Activated CD8-positive, alpha-beta memory T cell treated with anti-CD3 and anti-CD28 coated beads, Interleukin-2, amount 10 ng/mL, durations not matched to agents 7 days and 5 days (primary cell): ENCODE results near the gene RPL6. TPM values are rescaled to one million over a fixed set of nuclear protein-coding genes. Genes with fewer than 3 reads are reported as not detected.

ENCODE experiments used
- ATAC-seq: fragments of 150-1000 bp; cut with Tn5 transposase; one replicate; pipeline ENCODE4 v1.10.0; 2021; ENCODE audit warnings: moderate library complexity
- CTCF ChIA-PET: fragments of 350-600 bp; sonication (Branson Sonifier 250); formaldehyde crosslinking; loops from one replicate; lab custom pipeline; 2021; ENCODE audit warnings: antibody characterized with exemption; lab: Charles Lee
- DNase-seq: peaks from one replicate; pipeline ENCODE4 v3.0.0-alpha.2; 2020
- H3K27ac Mint-ChIP-seq: one replicate; pipeline ENCODE4 v1.8.0; 2021; ENCODE audit warnings: mild to moderate bottlenecking, mixed read lengths
- H3K27me3 Mint-ChIP-seq: one replicate; pipeline ENCODE4 v1.8.0; 2021; ENCODE audit warnings: mixed read lengths
- H3K36me3 Mint-ChIP-seq: one replicate; pipeline ENCODE4 v1.8.0; 2021; ENCODE audit warnings: mild to moderate bottlenecking, mixed read lengths
- H3K4me1 Mint-ChIP-seq: one replicate; pipeline ENCODE4 v1.8.0; 2021; ENCODE audit warnings: mixed read lengths
- H3K4me3 Mint-ChIP-seq: one replicate; pipeline ENCODE4 v1.8.0; 2021; ENCODE audit warnings: mild to moderate bottlenecking, moderate library complexity, mixed read lengths
- H3K9me3 Mint-ChIP-seq: one replicate; pipeline ENCODE4 v1.8.0; 2022; ENCODE audit warnings: low read depth, mixed read lengths
- total RNA-seq, 2 experiments: library from RNA; stranded (reverse); gene quantifications; one replicate each; pipeline ENCODE4 v1.2.3, GENCODE V29; 2021

The RPL6 gene
- total RNA-seq, 2 experiments from 2014 or later, result 778 to 1,078 TPM

GRCh38 chr12:112381883-112382796 is 27.3 kb downstream of the RPL6 start, which contains the start of gene HECTD4:
Gene HECTD4, minus strand, starts transcription at chr12:112382431. Its CDS starts 303 bp downstream, at chr12:112382128.
- ATAC-seq, result peak; percentile 98
- Mint-ChIP-seq H3K27me3 (no peaks in the 10 kb centered on the region), H3K4me1 (peaks cover 27% of the 10 kb centered on the region), H3K36me3 (no peaks in the 10 kb centered on the region), H3K27ac (peak within 1 kb of the TSS; percentile 84), H3K4me3 (peak within 1 kb of the TSS; percentile 81), H3K9me3 (no peaks in the 10 kb centered on the region)
- peak; percentile 96 for DNase-seq
- CTCF ChIA-PET, result interaction anchor here (0.6 to 2.3 kb wide), 3 partner anchors 11 to 437 kb away, joined by 3 to 13 read pairs (median 3); no protein-coding TSS in a partner anchor

- Mint-ChIP-seq H3K9me3 (no peaks in the 10 kb centered on the region), H3K4me1 (peaks cover 22% of the 10 kb centered on the region), H3K36me3 (no peaks in the 10 kb centered on the region), H3K4me3 (peak overlapping the region; percentile 81), H3K27me3 (no peaks in the 10 kb centered on the region), H3K27ac (peak overlapping the region; percentile 84)
- peak; percentile 56 for DNase-seq
- CTCF ChIA-PET, result interaction anchor here (0.6 to 1.1 kb wide), 2 partner anchors 10 to 436 kb away, joined by 3 read pairs; no protein-coding TSS in a partner anchor
- peak; percentile 32 for ATAC-seq
Observed at GRCh38 chr12:112381406-112381882, 28.0 kb downstream of the RPL6 start.

- Mint-ChIP-seq H3K27me3 (no peaks in the 10 kb centered on the region), H3K4me1 (peaks cover 21% of the 10 kb centered on the region), H3K27ac (peak overlapping the region; percentile 84), H3K9me3 (no peaks in the 10 kb centered on the region), H3K36me3 (no peaks in the 10 kb centered on the region), H3K4me3 (peak overlapping the region; percentile 81)
- no peak for DNase-seq
- CTCF ChIA-PET, result interaction anchor here (1.1 kb wide), 1 partner anchor 10 kb away, joined by 3 read pairs; no protein-coding TSS in a partner anchor
- ATAC-seq, result no peak
Observed at GRCh38 chr12:112380663-112381405, 28.6 kb downstream of the RPL6 start.

- CTCF ChIA-PET, result interaction anchor here (1.4 to 1.7 kb wide), 2 partner anchors 12 to 177 kb away, joined by 5 read pairs; no protein-coding TSS in a partner anchor
- no peak for ATAC-seq
- Mint-ChIP-seq H3K36me3 (no peaks in the 10 kb centered on the region), H3K27ac (no peak overlapping the region), H3K9me3 (no peaks in the 10 kb centered on the region), H3K4me3 (no peak overlapping the region), H3K4me1 (peaks cover 8% of the 10 kb centered on the region), H3K27me3 (no peaks in the 10 kb centered on the region)
- DNase-seq, result no peak
Observed at GRCh38 chr12:112375105-112375504, 34.3 kb downstream of the RPL6 start.

GRCh38 chr12:112374166-112374740 is 35.2 kb downstream of the RPL6 start:
- peaks cover 3% of the 10 kb centered on the region for H3K4me1 Mint-ChIP-seq
- DNase-seq (no peak), ATAC-seq (no peak)
- no peaks in the 10 kb centered on the region for H3K27me3 Mint-ChIP-seq
- no peaks in the 10 kb centered on the region for H3K36me3 Mint-ChIP-seq
- H3K4me3 Mint-ChIP-seq, result no peak overlapping the region
- H3K9me3 Mint-ChIP-seq, result no peaks in the 10 kb centered on the region
- H3K27ac Mint-ChIP-seq, result no peak overlapping the region
- CTCF ChIA-PET, result interaction anchor here (0.5 kb wide), 1 partner anchor 405 kb away, joined by 3 read pairs; no protein-coding TSS in a partner anchor

DNA sequence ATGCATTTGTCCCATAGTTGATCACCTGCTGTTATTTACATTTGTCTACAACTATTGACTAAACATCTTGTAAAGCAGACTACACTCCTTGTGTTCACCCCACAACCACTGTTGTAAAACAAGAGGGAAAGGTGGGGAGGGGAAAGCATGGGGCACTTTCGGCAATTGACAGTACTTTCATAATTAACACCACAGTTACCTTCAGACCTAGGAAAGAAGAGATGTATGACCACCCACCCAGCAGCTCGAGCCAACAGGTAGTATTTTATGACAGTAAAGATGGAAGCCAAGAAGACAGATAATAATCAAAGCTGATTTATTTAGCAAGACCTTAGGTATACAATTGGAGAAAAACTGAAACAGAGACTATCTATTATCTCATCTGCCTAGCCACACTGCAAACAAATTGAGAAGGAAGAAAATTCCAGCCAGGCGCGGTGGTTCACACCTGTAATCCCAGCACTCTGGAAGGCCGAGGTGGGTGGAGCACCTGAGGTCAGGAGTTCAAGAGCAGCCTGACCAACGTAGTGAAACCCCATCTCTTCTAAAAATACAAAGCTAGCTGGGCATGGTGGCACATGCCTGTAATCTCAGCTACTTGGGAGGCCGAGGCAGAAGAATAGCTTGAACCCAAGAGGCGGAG is 38.4 kb downstream of the RPL6 start:
- Mint-ChIP-seq H3K9me3 (no peaks in the 10 kb centered on the region), H3K36me3 (peaks cover 2% of the 10 kb centered on the region), H3K4me3 (no peak overlapping the region), H3K27ac (no peak overlapping the region), H3K27me3 (no peaks in the 10 kb centered on the region), H3K4me1 (peaks cover 3% of the 10 kb centered on the region)
- ATAC-seq (no peak), DNase-seq (no peak)
- CTCF ChIA-PET, result interaction anchor here (1.0 kb wide), 1 partner anchor 11 kb away, joined by 3 read pairs; the partner anchor contains the start of gene HECTD4

- DNase-seq (no peak), ATAC-seq (no peak)
- peaks cover 2% of the 10 kb centered on the region for H3K36me3 Mint-ChIP-seq
- H3K4me3 Mint-ChIP-seq, result no peak overlapping the region
- CTCF ChIA-PET, result no interaction called here
- no peak overlapping the region for H3K27ac Mint-ChIP-seq
- peaks cover 3% of the 10 kb centered on the region for H3K4me1 Mint-ChIP-seq
- H3K9me3 Mint-ChIP-seq, result no peaks in the 10 kb centered on the region
- no peaks in the 10 kb centered on the region for H3K27me3 Mint-ChIP-seq
Observed at GRCh38 chr12:112370199-112370598, 39.2 kb downstream of the RPL6 start.

GRCh38 chr12:112368856-112369255 is 40.5 kb downstream of the RPL6 start:
- no peak for ATAC-seq
- H3K27me3 Mint-ChIP-seq, result no peaks in the 10 kb centered on the region
- CTCF ChIA-PET, result no interaction called here
- H3K4me1 Mint-ChIP-seq, result peaks cover 3% of the 10 kb centered on the region
- no peak overlapping the region for H3K4me3 Mint-ChIP-seq
- H3K9me3 Mint-ChIP-seq, result no peaks in the 10 kb centered on the region
- H3K36me3 Mint-ChIP-seq, result peaks cover 2% of the 10 kb centered on the region
- DNase-seq, result no peak
- no peak overlapping the region for H3K27ac Mint-ChIP-seq

DNA sequence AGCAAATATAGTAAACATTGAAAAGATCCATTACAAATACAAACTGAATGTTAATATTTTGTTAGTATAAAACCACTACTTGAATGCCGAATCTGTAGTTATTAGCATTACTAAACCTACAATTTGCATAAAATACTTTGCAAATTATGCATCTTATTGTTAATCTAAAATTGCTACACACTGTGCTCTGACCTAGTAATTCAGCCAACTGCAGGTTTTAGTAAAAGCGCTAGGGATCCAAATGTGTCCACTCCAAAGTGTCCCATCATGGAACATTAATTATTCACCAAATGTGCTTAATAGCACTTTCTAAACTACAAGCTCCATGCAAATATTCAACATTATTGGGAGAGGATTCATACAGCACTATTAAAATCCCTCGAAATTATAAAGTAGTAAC is 41.4 kb downstream of the RPL6 start:
- DNase-seq, result no peak
- CTCF ChIA-PET, result no interaction called here

GRCh38 chr12:112362310-112362709 is 47.1 kb downstream of the RPL6 start:
- Mint-ChIP-seq H3K4me3 (no peak overlapping the region), H3K4me1 (no peaks in the 10 kb centered on the region), H3K36me3 (peaks cover 2% of the 10 kb centered on the region), H3K27ac (no peak overlapping the region), H3K27me3 (no peaks in the 10 kb centered on the region), H3K9me3 (no peaks in the 10 kb centered on the region)
- no peak for DNase-seq
- no peak for ATAC-seq
- CTCF ChIA-PET, result no interaction called here

More for the DNA sequence above, 41.4 kb downstream of the RPL6 start:
- Mint-ChIP-seq H3K27ac (no peak overlapping the region), H3K9me3 (no peaks in the 10 kb centered on the region), H3K36me3 (peaks cover 2% of the 10 kb centered on the region), H3K27me3 (no peaks in the 10 kb centered on the region), H3K4me1 (peaks cover 3% of the 10 kb centered on the region), H3K4me3 (no peak overlapping the region)
- no peak for ATAC-seq

DNA sequence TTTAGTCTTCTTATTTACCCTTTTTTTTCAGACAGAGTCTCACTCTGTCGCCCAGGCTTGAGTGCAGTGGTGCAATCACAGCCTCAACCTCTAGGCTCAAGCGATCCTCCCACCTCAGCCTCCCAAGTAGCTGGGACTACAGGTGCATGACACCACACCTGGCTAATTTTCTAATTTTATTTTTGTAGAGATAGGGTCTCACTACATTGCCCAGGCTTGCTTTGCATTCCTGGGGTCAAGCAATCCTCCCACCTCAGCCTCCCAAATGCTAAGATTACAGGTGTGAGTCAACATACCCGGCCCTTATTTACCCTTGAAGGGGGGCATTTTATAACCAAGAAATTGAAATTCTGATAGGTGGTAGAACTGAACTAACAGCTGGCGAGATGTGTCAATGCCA is 48.1 kb downstream of the RPL6 start:
- no peak for DNase-seq
- H3K27ac Mint-ChIP-seq, result no peak overlapping the region

GRCh38 chr12:112359290-112359689 is 50.1 kb downstream of the RPL6 start:
- DNase-seq (no peak), ATAC-seq (no peak)
- CTCF ChIA-PET, result no interaction called here
- Mint-ChIP-seq H3K9me3 (no peaks in the 10 kb centered on the region), H3K27ac (no peak overlapping the region), H3K4me1 (peaks cover 2% of the 10 kb centered on the region), H3K27me3 (no peaks in the 10 kb centered on the region), H3K4me3 (no peak overlapping the region), H3K36me3 (no peaks in the 10 kb centered on the region)

More for the DNA sequence above, 48.1 kb downstream of the RPL6 start:
- H3K4me3 Mint-ChIP-seq, result no peak overlapping the region
- ATAC-seq, result no peak
- no peaks in the 10 kb centered on the region for H3K27me3 Mint-ChIP-seq
- no peaks in the 10 kb centered on the region for H3K36me3 Mint-ChIP-seq
- H3K9me3 Mint-ChIP-seq, result no peaks in the 10 kb centered on the region
- no peaks in the 10 kb centered on the region for H3K4me1 Mint-ChIP-seq
- CTCF ChIA-PET, result no interaction called here
